Fibroblast of the aortic adventitia (primary cell): Measurements from ENCODE around the gene IRAK1. TPM values are rescaled to one million over a fixed set of nuclear protein-coding genes. Genes with fewer than 3 reads are reported as not detected.

Source experiments
- DNase-seq: peaks from one replicate; pipeline ENCODE4 v3.0.0-alpha.2; 2010; ENCODE audit warnings: low read depth
- H3K4me3 ChIP-seq: 2 replicates; pipeline ENCODE4 v1.5.1; 2011; ENCODE audit warnings: low read depth, mild to moderate bottlenecking, control low read depth, low read length, moderate library complexity
- total RNA-seq: library from RNA; depleted of rRNA; stranded (reverse); fragments of >200 nt; gene quantifications from 2 replicates; pipeline ENCODE4 v1.2.3, GENCODE V29; 2012; ENCODE audit warnings: low replicate concordance
- TF ChIP-seq, protein P1 (sequence below): IDR thresholded peaks from 2 replicates; pipeline ENCODE4 v1.5.1; 2011; ENCODE audit warnings: mild to moderate bottlenecking, low read length, control low read depth, inconsistent platforms; ENCODE audit not compliant: insufficient read depth

Gene IRAK1
- total RNA-seq, 1 donor: 80.5 TPM

DNA sequence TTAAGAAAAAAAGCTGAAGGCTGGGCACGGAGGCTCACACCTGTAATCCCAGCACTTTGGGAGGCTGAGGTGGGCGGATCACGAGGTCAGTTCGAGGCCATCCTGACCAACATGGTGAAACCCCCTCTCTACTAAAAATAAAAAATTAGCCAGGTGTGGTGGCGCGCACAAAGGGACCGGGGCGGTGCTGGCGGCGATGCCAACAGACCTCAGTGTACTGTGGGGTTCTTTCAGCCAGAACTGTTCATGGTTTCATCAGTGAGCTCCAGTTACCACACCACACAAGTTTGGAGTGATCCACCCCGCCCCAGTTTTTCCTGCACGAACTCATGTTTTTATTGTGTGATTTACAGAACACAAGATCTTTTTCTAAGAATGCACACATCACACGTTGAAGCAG, 21.2 kb upstream of the IRAK1 start:
- no peak for DNase-seq
- TF ChIP-seq, protein P1, sequence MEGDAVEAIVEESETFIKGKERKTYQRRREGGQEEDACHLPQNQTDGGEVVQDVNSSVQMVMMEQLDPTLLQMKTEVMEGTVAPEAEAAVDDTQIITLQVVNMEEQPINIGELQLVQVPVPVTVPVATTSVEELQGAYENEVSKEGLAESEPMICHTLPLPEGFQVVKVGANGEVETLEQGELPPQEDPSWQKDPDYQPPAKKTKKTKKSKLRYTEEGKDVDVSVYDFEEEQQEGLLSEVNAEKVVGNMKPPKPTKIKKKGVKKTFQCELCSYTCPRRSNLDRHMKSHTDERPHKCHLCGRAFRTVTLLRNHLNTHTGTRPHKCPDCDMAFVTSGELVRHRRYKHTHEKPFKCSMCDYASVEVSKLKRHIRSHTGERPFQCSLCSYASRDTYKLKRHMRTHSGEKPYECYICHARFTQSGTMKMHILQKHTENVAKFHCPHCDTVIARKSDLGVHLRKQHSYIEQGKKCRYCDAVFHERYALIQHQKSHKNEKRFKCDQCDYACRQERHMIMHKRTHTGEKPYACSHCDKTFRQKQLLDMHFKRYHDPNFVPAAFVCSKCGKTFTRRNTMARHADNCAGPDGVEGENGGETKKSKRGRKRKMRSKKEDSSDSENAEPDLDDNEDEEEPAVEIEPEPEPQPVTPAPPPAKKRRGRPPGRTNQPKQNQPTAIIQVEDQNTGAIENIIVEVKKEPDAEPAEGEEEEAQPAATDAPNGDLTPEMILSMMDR: no peak
- H3K4me3 ChIP-seq: no peak overlapping the region

DNA sequence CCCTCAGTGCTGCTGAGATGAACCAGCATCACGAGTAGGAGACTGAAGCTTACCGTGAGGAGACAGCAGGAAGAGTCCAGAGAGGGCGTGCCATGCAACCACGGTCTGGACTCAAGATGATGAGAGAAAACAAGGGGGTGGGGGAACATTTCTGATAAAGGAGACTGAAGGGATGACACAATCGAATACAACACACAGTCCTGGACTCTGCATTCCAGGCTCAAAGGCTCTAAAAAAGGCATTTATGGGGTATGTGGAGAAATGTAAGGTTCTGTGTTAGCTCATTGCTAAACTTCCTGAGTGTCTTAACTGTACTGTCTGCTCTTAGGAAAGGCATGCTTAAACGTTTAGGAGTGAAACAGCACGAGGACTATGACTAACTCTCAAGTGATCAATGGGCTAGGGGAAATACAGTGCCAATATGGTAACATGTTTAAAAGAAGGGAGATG, 20.6 kb upstream of the IRAK1 start:
- H3K4me3 ChIP-seq: no peak overlapping the region
- DNase-seq: peak; percentile 87

DNA sequence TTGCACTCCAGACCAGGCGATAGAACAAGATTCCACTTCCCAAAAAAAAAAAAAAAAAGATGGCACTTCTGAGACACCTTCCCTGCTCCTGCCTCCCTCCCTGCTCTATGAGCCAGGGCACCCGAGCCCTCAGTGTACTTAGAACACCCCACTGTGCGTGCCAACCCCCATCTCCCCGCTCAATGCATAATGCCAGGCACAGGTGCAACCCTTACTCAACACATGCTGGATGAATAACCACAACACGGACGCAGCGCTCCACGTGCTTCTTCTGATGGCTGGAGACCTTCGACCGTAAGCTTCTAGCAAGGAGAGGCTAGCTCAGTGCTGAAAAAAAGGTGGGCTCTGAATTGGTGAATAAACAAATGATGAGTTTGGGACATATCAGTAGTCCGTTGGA, 19.9 kb upstream of the IRAK1 start:
- TF ChIP-seq, protein P1: no peak
- no peak overlapping the region for H3K4me3 ChIP-seq
- no peak for DNase-seq

More for the DNA sequence above, 20.6 kb upstream of the IRAK1 start:
- TF ChIP-seq, protein P1: no peak

DNA sequence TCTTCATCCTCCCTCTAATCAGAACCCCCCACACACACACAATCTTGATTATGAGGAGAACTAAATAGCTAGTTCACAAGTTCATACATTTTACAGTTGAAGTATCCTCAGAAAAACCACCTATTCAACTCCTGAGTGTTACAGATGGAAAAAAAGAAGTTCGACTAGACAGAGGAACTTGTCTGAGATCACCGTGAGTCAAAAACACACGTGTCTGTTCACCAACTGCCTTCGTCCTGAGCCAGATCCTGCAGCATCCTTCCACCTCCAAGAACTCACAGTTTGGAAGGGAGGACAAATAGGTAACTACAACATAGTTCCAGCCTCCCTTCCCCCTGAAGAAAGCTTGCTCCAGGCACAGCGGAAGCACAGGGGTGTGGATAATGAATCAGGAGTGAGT, 19.0 kb upstream of the IRAK1 start:
- H3K4me3 ChIP-seq: no peak overlapping the region
- TF ChIP-seq, protein P1: no peak
- no peak for DNase-seq

DNA sequence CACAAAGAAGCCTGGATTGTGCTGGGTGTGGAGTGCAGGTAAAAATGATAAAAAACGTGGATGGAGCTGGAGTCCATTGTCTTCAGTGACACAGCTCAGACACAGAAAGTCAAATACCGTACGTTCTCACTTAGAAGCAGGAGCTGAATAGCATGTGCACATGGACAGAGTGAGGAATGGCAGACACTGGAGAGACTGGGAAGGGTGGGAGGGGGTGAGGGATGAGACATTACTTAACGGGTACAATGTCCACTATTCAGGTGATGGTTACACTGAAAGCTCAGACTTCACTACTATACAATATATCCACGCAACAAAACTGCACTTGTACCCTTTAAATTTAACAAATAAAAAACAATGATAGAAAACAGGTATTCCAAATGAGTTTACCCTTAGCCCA, 18.1 kb upstream of the IRAK1 start:
- DNase-seq: no peak
- TF ChIP-seq, protein P1: no peak

DNA sequence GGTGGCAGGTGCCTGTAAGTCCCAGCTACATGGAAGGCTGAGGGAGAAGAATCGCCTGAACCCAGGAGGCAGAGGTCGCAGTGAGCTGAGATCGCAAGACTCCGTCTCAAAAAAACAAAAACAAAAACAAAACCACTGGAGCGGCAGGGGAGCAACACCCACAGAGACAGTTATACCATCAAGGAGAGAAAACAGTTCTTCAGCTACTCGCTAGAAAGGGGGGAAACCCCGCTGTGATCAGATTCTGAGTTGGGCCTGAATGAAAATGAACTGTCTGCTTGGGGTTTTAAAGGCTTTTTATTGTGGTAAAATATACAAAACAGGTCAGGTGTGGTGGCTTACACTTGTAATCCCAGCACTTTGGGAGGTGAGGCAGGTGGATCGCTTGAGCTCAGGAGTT, 16.8 kb upstream of the IRAK1 start:
- TF ChIP-seq, protein P1: no peak
- no peak for DNase-seq
- H3K4me3 ChIP-seq: no peak overlapping the region

More for the DNA sequence above, 18.1 kb upstream of the IRAK1 start:
- no peak overlapping the region for H3K4me3 ChIP-seq

DNA sequence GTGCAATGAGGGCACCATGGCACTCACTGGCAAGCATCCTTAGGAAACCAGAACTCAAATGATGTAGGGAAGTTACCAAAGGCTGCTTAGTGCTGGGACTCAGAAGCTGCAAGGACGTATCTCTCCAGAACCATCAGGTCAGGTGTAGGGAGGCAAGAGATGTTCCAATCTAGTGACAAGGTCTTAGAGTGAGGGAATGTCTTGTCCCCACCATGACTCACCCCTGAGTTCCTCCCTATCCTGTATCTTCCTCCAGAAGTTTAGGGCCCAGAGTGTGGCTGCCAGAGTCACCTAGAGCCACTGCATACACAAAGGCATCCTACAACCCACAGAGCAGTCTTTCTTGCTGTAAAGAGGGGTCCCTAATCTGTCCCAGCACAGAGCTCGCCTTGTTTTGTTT, 14.1 kb upstream of the IRAK1 start:
- no peak overlapping the region for H3K4me3 ChIP-seq
- no peak for DNase-seq
- TF ChIP-seq, protein P1: no peak
